ENCODE data around the gene SCGB3A2.

Gene SCGB3A2

GRCh38 chr5:147911427-147911826, 32.9 kb downstream of the SCGB3A2 start:
- no peak for DNase-seq

- no peak for DNase-seq
Measured at GRCh38 chr5:147912011-147912410, 33.5 kb downstream of the SCGB3A2 start.

- DNase-seq = no peak
Measured at GRCh38 chr5:147913786-147914185, 35.3 kb downstream of the SCGB3A2 start.

GRCh38 chr5:147918101-147918685, 39.7 kb downstream of the SCGB3A2 start:
- DNase-seq = no peak

GRCh38 chr5:147918899-147919298, 40.4 kb downstream of the SCGB3A2 start:
- DNase-seq = no peak

GRCh38 chr5:147920420-147921030, 42.0 kb downstream of the SCGB3A2 start:
- no peak for DNase-seq

- DNase-seq = no peak
Measured at GRCh38 chr5:147921136-147921535, 42.6 kb downstream of the SCGB3A2 start.

- no peak for DNase-seq
Measured at GRCh38 chr5:147925020-147925419, 46.5 kb downstream of the SCGB3A2 start.

GRCh38 chr5:147927901-147928300, 49.4 kb downstream of the SCGB3A2 start:
- DNase-seq = no peak

GRCh38 chr5:147930769-147931168, 52.3 kb downstream of the SCGB3A2 start:
- DNase-seq = no peak
